Loucy (cell line): ENCODE measurements around the gene TMEM25.

Experiments
- EZH2phosphoT487 ChIP-seq: fragments of 200-600 bp; IDR thresholded peaks from 2 replicates; pipeline ENCODE4 v1.6.1; 2018; ENCODE audit warnings: antibody characterized with exemption, mild to moderate bottlenecking, moderate library complexity, borderline replicate concordance
- TF ChIP-seq, protein P1 (sequence below): fragments of 200-600 bp; sonication (generic); conservative IDR thresholded peaks from 2 replicates; pipeline ENCODE4 v1.5.1; 2014; ENCODE audit warnings: mild to moderate bottlenecking, antibody characterized with exemption, low read length

DNA sequence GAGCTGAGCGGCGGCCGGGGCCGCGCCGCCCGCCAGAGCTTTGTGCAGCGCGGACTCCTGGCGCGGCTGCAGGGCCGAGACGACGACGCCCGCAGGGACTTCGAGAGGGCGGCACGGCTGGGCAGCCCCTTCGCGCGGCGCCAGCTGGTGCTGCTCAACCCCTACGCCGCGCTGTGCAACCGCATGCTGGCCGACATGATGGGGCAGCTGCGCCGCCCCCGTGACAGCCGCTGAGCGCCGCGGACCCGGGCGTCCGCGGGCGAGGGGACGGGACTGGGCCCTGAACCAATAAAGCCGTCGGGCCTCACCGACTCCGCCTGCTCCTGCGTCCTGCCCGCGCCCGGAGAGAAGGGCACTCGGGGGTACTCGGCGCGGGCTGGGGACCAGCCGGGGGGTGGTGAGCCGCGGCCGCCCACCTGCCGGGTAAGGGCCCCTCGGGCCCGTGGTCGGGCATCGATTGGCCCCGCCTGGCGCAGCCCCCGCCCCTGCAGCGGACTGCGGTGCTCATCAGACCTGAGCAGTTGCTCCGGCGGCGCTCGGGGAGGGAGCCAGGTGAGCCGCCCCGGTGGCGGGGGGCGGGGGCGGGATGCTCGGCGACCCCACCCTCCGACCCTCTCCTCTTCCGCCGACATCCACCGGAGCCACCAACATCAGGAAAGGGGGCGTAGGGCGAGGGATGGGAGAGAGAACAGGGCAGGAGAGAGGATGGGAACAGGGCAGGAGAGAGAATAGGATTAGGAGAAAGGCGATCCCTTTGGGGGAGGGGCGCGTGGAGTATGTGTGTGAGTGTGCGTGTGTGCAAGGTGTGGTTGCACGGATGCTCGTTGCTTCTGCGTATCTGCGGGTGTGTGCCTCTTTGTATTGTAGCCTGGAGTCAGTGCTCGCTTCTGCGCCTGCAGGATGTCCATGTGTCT, at the start of gene TMEM25:
- TF ChIP-seq, protein P1, sequence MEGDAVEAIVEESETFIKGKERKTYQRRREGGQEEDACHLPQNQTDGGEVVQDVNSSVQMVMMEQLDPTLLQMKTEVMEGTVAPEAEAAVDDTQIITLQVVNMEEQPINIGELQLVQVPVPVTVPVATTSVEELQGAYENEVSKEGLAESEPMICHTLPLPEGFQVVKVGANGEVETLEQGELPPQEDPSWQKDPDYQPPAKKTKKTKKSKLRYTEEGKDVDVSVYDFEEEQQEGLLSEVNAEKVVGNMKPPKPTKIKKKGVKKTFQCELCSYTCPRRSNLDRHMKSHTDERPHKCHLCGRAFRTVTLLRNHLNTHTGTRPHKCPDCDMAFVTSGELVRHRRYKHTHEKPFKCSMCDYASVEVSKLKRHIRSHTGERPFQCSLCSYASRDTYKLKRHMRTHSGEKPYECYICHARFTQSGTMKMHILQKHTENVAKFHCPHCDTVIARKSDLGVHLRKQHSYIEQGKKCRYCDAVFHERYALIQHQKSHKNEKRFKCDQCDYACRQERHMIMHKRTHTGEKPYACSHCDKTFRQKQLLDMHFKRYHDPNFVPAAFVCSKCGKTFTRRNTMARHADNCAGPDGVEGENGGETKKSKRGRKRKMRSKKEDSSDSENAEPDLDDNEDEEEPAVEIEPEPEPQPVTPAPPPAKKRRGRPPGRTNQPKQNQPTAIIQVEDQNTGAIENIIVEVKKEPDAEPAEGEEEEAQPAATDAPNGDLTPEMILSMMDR, result no peak
- TF ChIP-seq EZH2phosphoT487, result no peak
